Pons (tissue), 1 donor: ENCODE results near the gene CAMK2N1.
"Not testable (repeated sequence)": the region's sequence is repeated elsewhere in the genome, so short reads cannot be mapped to it uniquely, and the experiment has no call there.

Experiments used
- DNase-seq: peaks from one replicate; pipeline ENCODE4 v3.0.0-alpha.2; 2016; ENCODE audit warnings: low spot score

CAMK2N1 gene

DNA sequence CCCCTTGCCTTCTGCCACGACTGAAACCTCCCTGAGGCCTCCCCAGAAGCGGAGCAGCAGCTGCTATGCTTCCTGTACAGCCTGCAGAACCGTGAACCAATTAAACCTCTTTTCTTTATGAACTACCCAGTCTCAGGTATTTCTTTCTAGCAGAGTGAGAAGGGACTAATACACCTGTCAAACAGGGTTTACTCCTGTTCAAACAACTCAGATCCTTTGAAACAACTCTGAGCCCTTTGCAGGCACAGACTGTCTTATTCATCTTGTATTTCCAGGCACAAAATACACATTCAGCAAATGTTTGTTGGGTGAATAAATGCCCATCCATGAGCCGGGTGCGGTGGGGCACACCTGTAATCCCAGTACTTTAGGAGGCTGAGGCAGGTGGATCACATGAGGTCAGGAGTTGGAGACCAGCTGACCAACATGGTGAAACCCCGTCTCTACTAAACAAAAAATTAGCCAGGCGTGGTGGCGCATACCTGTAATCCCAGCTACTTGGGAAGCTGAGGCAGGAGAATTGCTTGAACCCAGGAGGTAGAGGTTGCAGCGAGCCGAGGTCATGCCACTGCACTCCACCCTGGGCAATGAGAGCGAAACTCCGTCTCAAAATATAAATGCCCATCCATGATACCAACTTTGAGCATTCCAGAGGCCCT is 10.8 kb upstream of the CAMK2N1 start:
- not testable (repeated sequence) for DNase-seq

- no peak for DNase-seq
Measured at GRCh38 chr1:20496241-20496661, 10.2 kb upstream of the CAMK2N1 start.

DNA sequence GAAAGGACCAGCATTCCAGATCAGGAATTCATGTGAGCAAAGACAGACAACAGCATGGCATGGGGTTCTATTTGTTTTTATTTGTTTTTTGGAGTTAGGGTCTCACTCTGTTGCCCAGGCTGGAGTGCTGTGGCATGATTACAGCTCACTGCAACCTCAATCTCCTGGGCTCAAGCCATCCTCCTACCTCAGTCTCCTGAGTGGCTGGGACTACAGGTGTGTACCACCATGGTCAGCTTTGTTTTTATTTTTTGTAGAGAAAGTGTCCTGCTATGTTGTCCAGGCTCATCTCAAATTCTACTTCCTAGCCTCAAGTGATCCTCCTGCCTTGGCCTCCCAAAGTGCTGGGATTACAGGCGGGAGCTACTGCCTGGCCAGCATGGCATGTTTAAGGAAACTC is 9.7 kb upstream of the CAMK2N1 start:
- no peak for DNase-seq

DNA sequence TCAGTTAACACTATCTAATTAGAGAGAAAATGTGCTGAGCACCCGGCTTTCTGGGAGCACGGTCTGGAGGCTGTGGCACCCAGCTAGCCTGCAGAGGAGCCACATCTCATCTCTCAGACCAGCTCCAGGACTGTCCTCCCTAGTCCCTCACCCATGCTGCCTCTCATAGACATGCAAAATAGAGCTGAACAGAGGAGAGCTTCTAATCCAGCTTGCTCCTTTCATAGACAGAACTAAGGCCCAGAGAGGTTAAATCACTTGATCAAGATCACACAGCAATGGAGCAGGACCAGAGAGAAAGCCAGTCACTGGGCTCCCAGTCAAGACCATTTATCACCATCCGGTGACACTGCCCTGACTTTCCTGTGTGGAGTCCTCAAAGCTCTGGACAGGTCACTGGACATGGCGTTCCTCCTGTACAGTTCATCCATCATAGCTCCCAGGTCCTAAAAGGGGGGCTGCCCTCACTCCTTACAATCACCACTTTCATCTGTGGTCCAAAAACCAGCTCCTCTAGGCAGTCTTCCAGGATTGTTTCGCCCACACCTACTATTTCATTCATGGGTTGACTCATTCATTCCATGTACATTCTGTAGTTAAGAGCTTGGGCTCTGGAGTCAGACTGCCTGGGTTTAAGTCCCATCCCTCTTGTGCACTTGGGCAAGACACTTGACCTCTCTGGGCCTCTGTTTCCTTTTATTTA is 8.8 kb upstream of the CAMK2N1 start:
- no peak for DNase-seq

- peak; percentile 93 for DNase-seq
Measured at GRCh38 chr1:20493839-20494608, 8.0 kb upstream of the CAMK2N1 start.

- no peak for DNase-seq
Measured at GRCh38 chr1:20493309-20493708, 7.3 kb upstream of the CAMK2N1 start.

GRCh38 chr1:20492751-20493150 is 6.7 kb upstream of the CAMK2N1 start:
- no peak for DNase-seq

DNA sequence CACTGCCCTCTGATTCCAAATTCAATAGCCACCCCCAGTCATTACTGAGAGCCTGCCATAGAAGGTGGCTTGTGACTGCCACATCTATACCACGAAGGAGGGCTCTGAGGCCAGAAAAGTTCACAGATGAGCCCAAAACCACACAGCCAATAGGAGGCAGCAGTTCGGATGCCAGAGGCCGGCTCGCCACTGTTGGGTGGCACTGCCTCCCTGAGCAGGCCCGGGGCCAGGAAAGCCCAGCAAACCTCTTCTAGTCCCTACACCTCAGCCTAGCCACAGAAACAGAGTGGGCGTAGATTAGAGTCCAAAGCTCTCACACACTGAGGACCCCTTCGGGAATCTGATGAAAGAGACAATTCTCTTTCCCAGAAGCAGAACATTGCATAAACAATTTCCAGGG is 5.9 kb upstream of the CAMK2N1 start:
- DNase-seq: no peak

DNA sequence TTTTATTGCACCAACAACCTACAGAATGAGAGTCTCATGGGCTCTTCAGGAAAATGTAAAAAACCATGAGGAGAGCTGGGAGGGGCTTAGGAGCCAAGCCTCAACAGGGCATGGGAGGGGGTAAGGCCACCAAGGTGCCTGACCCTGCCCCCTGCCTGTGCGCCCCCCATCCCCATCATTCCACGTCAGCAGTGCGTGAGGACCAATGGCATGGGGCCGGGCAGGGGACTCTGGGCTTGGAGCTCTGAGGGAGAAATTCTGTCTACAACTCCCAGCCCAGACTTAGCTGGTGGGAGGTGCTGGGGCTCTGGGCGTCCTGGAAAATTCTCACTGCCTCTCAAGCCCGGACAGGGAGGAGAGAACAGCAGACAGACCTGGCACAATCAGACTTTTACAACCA is 5.2 kb upstream of the CAMK2N1 start:
- DNase-seq: no peak

DNA sequence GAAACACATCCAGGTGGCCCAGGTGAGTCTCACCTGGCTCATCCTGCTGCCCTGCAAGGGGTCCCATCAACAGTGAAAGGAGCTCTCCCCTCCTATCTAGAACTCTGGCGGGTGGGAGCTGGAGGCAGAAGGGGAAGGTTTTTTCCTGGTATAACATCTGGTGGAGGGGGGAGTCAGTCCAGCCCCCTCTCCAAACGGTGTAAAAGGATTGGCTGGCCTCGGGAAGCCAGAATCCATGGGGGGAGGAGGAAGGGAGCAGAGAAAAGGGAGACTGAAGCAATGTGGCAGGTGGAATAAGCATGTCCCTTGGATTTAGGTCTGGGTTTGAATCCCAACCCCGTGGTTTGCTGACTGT is 1.2 kb upstream of the CAMK2N1 start:
- DNase-seq: no peak

DNA sequence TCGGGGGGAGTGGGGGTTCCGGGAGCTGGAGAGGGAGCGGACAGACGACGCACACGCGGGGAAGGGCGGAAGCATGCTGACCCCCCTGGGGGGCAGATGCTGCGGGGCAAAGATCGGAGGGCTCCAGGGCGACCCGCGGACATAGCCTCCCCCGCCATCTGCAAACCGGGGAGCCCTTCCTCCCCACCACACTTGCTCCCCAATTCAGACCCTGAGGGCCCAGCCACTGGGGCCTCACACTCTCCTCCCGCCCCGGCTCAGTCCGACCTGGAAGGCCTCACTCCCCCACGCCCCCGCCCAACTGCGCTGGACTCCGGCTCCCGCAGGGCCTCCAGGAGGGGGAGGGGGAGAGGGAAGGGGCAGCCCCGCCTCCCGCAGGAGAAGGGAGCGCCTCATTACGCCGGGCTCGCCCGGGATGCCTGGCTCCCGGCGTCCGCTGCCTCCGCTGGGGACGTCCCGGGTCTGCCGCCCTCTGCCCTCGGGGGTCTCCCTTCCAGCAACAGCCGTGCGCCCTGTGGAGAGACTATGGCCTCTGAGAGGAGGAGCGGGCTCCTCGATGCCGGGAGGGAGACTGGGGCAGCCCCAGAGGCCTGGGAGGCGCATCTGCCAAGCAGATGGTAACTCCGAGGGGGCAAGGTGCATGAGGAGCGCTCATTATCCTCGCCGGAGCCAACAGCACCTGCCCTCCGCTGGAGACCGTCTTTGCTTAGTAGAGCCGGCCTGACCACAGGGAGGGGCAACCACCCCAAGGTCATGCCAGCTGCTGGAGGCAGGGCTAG is 636 bp upstream of the CAMK2N1 start:
- peak; percentile 76 for DNase-seq

DNA sequence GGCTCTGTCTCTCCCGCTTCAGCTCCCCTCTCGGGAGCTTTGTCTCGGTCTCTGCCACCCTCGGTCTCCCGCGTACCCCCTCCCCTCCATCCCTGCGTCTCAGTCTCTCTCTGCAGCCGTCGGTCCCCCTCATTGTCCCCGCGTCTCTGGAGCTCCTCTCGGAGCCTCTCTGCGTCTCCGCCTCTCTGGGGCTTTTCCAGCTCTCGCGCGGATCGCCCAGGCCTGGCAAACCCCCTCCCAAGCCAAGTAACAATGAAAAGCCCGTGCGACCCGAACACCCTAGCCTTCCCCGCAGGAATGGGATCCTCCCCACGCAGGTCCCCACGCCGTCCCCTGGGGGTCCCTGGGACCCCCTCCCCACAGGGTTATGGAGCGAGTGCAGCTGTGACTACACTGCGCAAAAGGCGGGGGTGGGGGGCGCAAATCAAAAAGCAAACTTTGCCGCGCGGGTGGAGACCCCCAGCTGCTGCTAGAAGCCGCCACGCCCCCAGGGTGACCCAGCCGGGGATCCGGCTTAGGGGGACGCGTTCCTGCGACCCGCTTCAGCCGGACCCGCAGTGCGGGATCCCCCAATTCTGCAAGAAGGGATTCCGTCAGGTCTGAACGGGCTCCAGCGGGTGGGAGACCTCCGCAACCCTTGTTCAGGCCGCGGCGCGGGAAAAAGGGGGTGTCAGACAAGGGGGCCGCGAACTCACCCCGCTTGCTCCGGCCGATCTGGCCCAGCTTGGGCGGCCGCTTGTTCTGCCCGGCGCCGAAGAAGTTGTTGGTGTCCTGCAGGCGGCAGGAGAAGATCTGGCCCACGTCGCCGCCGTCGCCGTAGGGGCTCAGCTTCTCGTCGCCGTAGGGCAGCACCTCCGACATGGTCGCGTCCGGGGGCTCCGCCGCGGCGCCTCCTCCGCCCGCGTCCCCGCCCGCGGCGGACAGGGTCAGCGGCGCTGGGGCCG is 1.2 kb downstream of the CAMK2N1 start:
- no peak for DNase-seq

DNA sequence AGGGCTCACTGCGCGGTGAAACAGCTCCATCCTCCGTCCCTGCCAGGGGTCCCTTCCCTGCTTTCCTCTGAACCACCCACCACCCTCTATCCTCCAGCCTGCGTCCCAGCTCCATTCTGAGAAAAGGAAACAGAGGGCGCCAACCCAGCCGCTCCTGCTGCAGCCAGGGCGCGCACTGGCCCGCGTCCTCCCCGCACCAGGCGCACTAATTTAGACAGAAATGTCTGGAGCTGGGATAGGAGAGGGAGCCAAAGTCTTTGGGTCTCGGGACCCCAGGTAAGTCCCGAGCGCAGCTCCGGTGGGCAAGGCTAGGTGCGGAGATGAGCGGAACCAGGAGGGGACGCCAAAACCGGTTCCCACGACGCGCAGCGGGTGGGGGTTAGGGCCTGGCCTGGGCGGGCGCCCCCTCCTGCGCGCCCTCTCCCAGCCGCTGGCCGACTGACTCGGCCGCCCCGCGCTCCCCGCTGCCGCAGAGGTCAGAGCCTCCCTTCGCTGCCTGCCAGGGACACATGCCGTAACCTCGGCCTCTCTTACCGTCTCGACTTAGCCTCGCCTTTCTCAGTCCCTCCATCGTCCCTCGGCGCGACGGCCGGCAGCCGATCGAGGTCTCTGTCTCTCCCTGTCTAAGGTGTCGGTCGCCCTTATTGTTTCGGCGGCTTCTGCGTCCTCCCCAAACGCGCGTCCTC is 2.0 kb downstream of the CAMK2N1 start:
- DNase-seq: peak; percentile 51

- no peak for DNase-seq
Measured at GRCh38 chr1:20483098-20483832, 2.7 kb downstream of the CAMK2N1 start.

DNA sequence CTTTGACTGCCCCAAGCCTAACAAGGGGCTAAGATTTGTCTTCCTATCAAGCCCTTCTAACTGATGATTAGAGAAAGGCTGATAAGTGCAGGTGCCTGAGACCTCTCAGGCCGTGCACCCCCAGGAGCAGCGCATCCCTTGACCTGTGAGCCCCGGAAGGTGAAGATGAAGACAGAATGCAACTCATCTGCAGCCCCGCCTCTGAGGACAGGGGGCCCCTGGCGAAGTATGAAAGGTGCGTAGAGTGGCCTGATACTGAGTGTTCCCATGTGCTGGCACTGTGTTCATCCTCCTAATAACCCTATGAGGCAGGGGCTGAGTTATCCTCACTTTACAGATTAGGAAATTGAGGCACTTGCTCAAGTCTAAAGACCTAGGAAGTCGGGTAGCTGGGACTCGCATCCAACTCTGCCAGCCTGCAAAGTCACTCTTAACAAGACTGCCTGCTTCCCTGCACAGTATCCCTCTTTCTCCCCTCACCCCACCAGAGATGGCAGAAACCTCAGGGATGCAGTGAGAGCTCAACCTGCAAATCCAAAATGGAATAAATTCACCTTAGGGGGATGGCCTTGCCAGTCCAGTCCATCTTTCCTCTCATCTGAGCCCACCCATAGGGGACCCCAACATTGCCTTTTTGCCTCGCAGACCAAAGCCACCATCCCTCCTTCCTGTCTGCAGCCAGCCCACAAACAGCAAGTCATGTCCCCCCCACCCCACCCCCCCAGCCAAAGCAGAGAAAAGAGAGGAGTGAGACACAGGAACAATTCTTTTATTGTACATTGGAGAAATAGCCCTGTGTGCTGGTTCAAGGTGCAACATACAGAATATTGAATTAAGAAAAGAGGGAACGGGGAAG is 4.1 kb downstream of the CAMK2N1 start:
- peak; percentile 51 for DNase-seq

- DNase-seq: peak; percentile 44
Measured at GRCh38 chr1:20480951-20481617, 4.9 kb downstream of the CAMK2N1 start.

DNA sequence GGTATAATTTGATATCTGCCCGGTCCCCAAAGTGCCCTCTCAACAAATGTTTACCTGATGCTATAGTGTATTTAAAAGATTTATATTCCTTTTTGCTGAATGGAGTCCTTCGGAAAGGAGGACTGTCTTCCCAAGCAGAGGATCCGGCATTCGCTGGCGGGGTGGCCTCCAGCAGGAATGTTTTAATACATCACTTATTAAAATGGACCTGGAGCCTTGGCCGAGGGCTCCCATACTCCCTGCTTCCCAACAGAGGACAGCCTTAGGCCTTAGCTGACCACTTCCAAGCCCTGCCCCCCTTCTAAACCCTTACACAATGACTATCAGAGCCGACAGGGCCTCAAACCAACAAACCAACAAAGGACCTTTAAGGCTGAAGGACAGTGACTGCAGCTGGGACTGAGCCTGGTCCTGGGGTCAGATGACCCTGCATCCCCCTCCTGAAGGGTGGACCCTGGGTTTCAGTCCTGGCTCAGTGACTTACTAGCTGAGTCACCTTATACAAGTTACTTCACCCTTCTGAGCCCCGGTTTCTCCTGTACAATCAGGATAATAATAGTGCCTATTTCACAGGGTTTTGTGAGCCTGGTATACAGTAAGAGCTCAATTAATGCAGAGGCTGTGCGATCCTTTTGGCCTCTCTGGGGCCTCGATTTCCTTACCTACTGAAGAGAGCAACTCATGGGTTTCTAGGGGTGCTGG is 5.6 kb downstream of the CAMK2N1 start:
- peak; percentile 97 for DNase-seq

- no peak for DNase-seq
Measured at GRCh38 chr1:20479840-20480239, 6.2 kb downstream of the CAMK2N1 start.
